Activated B cell treated with CpG ODN at 0.5 μM for 24 hours (primary cell): ENCODE data around the gene DUS4L. TPM values are rescaled to one million over a fixed set of nuclear protein-coding genes. Genes with fewer than 3 reads are reported as not detected.
A peak's percentile ranks its signal among the peaks of the same experiment; 100 is the strongest.

Source experiments
- ATAC-seq: fragments of 200-7000 bp; cut with Tn5 transposase; one replicate; pipeline ENCODE4 v1.10.0; 2021; ENCODE audit warnings: low read depth, mild to moderate bottlenecking, moderate library complexity
- CTCF ChIA-PET: fragments of 350-600 bp; sonication (Branson Sonifier 250); formaldehyde crosslinking; loops from one replicate; lab custom pipeline; 2021; ENCODE audit warnings: antibody characterized with exemption; lab: Charles Lee
- POLR2A ChIA-PET: fragments of 350-600 bp; sonication (Branson Sonifier 250); formaldehyde crosslinking; loops from one replicate; lab custom pipeline; 2021; ENCODE audit warnings: antibody characterized with exemption; lab: Charles Lee
- DNase-seq: peaks from one replicate; pipeline ENCODE4 v3.0.0; 2022
- H3K27ac Mint-ChIP-seq: one replicate; pipeline ENCODE4 v1.8.0; 2020; ENCODE audit warnings: mixed read lengths
- H3K27me3 Mint-ChIP-seq: one replicate; pipeline ENCODE4 v1.8.0; 2021; ENCODE audit warnings: mixed read lengths
- H3K36me3 Mint-ChIP-seq: one replicate; pipeline ENCODE4 v1.8.0; 2021; ENCODE audit warnings: low read depth, mixed read lengths
- H3K4me1 Mint-ChIP-seq: one replicate; pipeline ENCODE4 v1.8.0; 2021; ENCODE audit warnings: mixed read lengths
- H3K4me3 Mint-ChIP-seq: one replicate; pipeline ENCODE4 v1.8.0; 2020; ENCODE audit warnings: mild to moderate bottlenecking, mixed read lengths
- H3K9me3 Mint-ChIP-seq: one replicate; pipeline ENCODE4 v1.8.0; 2020; ENCODE audit warnings: mixed read lengths
- intact Hi-C: fragments of 100-400 bp; cut with micrococcal nuclease; formaldehyde crosslinking; loops from one replicate; pipeline ENCODE4 v1.15.1; 2024
- total RNA-seq: library from RNA; stranded (reverse); gene quantifications from 2 replicates; pipeline ENCODE4 v1.2.3, GENCODE V29; 2022
- TF ChIP-seq, protein P1 (sequence below): fragments of 200-600 bp; IDR thresholded peaks from one replicate; pipeline ENCODE4 v1.8.0; 2022; ENCODE audit warnings: antibody characterized with exemption, mild to moderate bottlenecking

Gene DUS4L
- total RNA-seq, 1 donor from 2014 or later, result 14.6 TPM

DNA sequence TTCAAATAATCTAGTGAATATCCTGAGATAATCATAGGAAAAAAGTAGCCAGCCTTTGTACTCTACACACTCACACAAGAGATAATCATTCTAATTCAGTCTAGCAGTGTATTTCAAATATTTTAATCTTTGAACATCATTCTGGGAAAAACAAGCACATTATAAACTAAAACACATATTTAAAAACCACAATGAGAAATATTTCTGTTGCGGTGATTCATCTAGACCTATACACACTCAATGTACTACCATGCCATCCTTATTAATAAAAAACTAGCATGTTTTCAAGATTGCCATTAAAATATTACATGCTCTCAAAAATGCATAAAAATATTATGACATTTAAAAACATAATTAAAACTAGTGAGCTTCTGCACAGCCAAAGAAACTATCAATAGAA, 11.8 kb upstream of the DUS4L start:
- no peak for ATAC-seq
- Mint-ChIP-seq H3K9me3 (no peaks in the 10 kb centered on the region), H3K36me3 (peaks cover 67% of the 10 kb centered on the region), H3K27me3 (no peaks in the 10 kb centered on the region), H3K27ac (no peak overlapping the region), H3K4me1 (peaks cover 10% of the 10 kb centered on the region), H3K4me3 (no peak overlapping the region)
- ChIA-PET POLR2A (no interaction called here), CTCF (no interaction called here)
- no peak for DNase-seq
- TF ChIP-seq, protein P1, sequence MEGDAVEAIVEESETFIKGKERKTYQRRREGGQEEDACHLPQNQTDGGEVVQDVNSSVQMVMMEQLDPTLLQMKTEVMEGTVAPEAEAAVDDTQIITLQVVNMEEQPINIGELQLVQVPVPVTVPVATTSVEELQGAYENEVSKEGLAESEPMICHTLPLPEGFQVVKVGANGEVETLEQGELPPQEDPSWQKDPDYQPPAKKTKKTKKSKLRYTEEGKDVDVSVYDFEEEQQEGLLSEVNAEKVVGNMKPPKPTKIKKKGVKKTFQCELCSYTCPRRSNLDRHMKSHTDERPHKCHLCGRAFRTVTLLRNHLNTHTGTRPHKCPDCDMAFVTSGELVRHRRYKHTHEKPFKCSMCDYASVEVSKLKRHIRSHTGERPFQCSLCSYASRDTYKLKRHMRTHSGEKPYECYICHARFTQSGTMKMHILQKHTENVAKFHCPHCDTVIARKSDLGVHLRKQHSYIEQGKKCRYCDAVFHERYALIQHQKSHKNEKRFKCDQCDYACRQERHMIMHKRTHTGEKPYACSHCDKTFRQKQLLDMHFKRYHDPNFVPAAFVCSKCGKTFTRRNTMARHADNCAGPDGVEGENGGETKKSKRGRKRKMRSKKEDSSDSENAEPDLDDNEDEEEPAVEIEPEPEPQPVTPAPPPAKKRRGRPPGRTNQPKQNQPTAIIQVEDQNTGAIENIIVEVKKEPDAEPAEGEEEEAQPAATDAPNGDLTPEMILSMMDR, result no peak
- intact Hi-C loops, result no loop called here

DNA sequence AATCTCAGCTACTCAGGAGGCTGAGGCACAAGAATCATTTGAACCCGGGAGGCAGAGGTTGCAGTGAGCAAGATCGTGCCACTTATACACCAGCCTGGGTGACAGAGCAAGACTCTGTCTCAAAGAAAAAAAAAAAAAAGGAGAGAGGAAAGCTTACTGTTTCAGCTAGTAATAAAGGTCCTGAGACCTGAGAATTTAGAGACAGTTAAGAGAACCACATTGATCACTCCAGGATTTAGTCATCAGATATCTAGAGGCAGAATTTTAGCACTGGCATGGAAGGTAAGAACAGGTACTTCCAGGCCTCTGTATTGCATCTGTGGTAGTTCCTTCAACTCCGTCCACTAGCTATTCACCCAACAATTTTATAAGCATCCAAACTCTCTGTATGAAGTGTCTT, 7.9 kb upstream of the DUS4L start:
- ChIA-PET CTCF (no interaction called here), POLR2A (interaction anchor here (0.6 kb wide), 1 partner anchor 23 kb away, joined by 3 read pairs; no protein-coding TSS in a partner anchor)
- ATAC-seq (no peak), DNase-seq (no peak)
- TF ChIP-seq, protein P1, result no peak
- peaks cover 16% of the 10 kb centered on the region for H3K4me1 Mint-ChIP-seq
- H3K27ac Mint-ChIP-seq, result no peak overlapping the region
- H3K36me3 Mint-ChIP-seq, result peaks cover 53% of the 10 kb centered on the region
- H3K9me3 Mint-ChIP-seq, result no peaks in the 10 kb centered on the region
- no peaks in the 10 kb centered on the region for H3K27me3 Mint-ChIP-seq
- H3K4me3 Mint-ChIP-seq, result no peak overlapping the region
- intact Hi-C loops, result no loop called here

DNA sequence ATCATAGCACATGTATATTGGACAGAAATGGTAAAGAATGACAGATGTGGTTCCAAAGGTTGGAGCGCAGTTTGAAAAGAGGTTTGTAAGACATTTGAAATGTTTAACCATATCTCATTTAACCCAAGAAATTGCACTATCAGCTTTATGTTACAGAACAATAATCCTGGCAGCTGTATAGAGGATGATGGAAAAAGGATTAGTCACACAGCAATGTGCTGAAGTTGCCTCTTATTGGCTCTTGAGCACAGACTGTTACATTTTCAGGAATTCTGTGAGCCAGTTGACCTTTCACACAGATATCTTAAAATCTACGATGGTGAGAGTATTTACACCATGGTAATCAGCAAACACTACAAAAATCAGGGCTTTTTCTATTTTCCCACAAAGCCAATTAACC, 3.9 kb upstream of the DUS4L start:
- Mint-ChIP-seq H3K9me3 (no peaks in the 10 kb centered on the region), H3K36me3 (peaks cover 30% of the 10 kb centered on the region), H3K27ac (no peak overlapping the region), H3K4me1 (peaks cover 36% of the 10 kb centered on the region), H3K27me3 (no peaks in the 10 kb centered on the region), H3K4me3 (no peak overlapping the region)
- TF ChIP-seq, protein P1, result no peak
- DNase-seq (no peak), ATAC-seq (no peak)
- intact Hi-C loops, result loop anchor here (5.0 kb wide), 2 partner anchors 77 to 393 kb away; partner anchors contain the start of gene HBP1
- ChIA-PET CTCF (no interaction called here), POLR2A (no interaction called here)

DNA sequence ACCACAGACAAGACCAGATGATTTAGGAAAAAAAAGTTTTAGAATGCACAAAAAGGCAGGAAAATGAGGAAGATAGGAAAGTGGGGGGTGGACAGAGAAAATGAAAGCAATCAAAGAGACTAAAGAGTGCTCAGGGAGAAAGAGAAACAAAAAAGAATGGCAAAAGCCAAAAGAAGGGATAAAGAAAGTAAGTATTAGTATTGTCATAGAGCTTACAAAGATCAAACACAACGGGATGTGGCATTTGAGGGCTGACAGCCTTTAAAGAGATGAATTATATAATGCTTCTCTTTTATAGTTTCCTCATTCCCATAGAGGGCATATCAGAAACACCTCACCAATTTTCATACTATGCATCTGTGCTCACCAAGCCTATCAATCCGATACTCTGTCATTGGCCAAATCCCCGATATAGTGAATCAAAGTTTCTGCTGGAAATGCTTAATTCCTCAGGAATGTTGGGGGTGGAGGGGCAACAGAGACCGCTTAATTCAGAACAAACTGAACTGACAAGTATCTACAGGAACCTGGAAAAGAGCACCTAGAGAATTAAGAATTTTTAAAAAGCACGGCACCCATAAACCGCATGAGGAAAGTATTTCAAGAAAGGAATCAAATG, 2.8 kb upstream of the DUS4L start:
- CTCF ChIA-PET, result interaction anchor here (1.5 kb wide), 1 partner anchor 100 kb away, joined by 4 read pairs; no protein-coding TSS in a partner anchor

More for the DNA sequence above, 2.8 kb upstream of the DUS4L start:
- ATAC-seq, result no peak
- intact Hi-C loops, result loop anchor here (5.0 kb wide), 2 partner anchors 76 to 394 kb away; partner anchors contain the start of gene HBP1
- H3K27me3 Mint-ChIP-seq, result no peaks in the 10 kb centered on the region
- no peak overlapping the region for H3K27ac Mint-ChIP-seq
- peaks cover 43% of the 10 kb centered on the region for H3K4me1 Mint-ChIP-seq
- H3K36me3 Mint-ChIP-seq, result peaks cover 19% of the 10 kb centered on the region
- POLR2A ChIA-PET, result no interaction called here
- DNase-seq, result no peak
- peak overlapping the region; percentile 1 for H3K4me3 Mint-ChIP-seq
- H3K9me3 Mint-ChIP-seq, result no peaks in the 10 kb centered on the region
- TF ChIP-seq, protein P1, result no peak
